Right lobe of liver (tissue), 6 donors: ENCODE results near the gene TMEM245. TPM values are rescaled to one million over a fixed set of nuclear protein-coding genes. Genes with fewer than 3 reads are reported as not detected.
A peak's percentile ranks its signal among the peaks of the same experiment; 100 is the strongest.

Experiments
- ATAC-seq, 4 donors: fragments of 200-7000 bp; cut with Tn5 transposase; one replicate each; pipeline ENCODE4 v1.9.1; 2020; ENCODE audit warnings: mild to moderate bottlenecking in 4 of 4, moderate library complexity in 4 of 4
- DNase-seq, 3 donors: peaks; one replicate each; pipeline ENCODE4 v3.0.0-alpha.2; 2020
- H3K27ac ChIP-seq, 3 donors: fragments of 200-600 bp; one replicate each; pipeline ENCODE4 v1.8.0; 2022
- H3K27me3 ChIP-seq, 2 donors: fragments of 200-600 bp; one replicate each; pipeline ENCODE4 v1.8.0; 2022
- H3K36me3 ChIP-seq, 4 donors: fragments of 200-600 bp; sonication (generic) in 1 of 4; one replicate each; pipeline versions ENCODE4 v1.5.1 to v1.8.0; 2017 to 2022; ENCODE audit warnings: control low read depth in 1 of 4
- H3K4me1 ChIP-seq, 4 donors: fragments of 200-600 bp; sonication (generic) in 1 of 4; one replicate each; pipeline versions ENCODE4 v1.5.1 to v1.8.0; 2017 to 2022; ENCODE audit warnings: control low read depth in 1 of 4
- H3K4me3 ChIP-seq, 3 donors: fragments of 200-600 bp; one replicate each; pipeline ENCODE4 v1.8.0; 2022
- H3K9me3 ChIP-seq, 4 donors: fragments of 200-600 bp; sonication (generic) in 1 of 4; one replicate each; pipeline versions ENCODE4 v1.5.1 to v1.8.0; 2017 to 2022; ENCODE audit warnings: control low read depth in 1 of 4
- CTCF ChIP-seq, 4 donors: fragments of 200-600 bp in 3 of 4; fragments of 450-650 bp in 1 of 4; IDR thresholded peaks; one replicate each; pipeline versions ENCODE4 v1.5.1 to v1.8.0; 2016 to 2022; ENCODE audit warnings: antibody characterized with exemption in 4 of 4, mild to moderate bottlenecking in 2 of 4
- POLR2A ChIP-seq: fragments of 450-650 bp; IDR thresholded peaks from one replicate; pipeline ENCODE4 v1.6.1; 2017; ENCODE audit warnings: antibody characterized with exemption, mild to moderate bottlenecking
- WGBS: methylation state at CpG from one replicate; pipeline ENCODE4 v1.1.6; 2018; ENCODE audit warnings: low coverage, low lambda C conversion rate; ENCODE audit not compliant: insufficient coverage; ENCODE audit errors: missing lambda C conversion rate; 5-methylcytosine and 5-hydroxymethylcytosine counted together
- intact Hi-C, 2 donors: fragments of 100-400 bp; cut with DNase I; formaldehyde crosslinking; loops; one replicate each; pipeline versions ENCODE4 v1.11.2 to v1.14.1; 2022
- total RNA-seq, 6 experiments: library from RNA; depleted of rRNA in 2 of 6; stranded (reverse); fragments of >200 nt in 2 of 6; fragmentation: NEBNext Ultra II Directional in 3 of 6; extraction: Animal tissue kit (Norgen Biotek cat#: 25700) in 3 of 6; gene quantifications; one replicate each; pipeline versions ENCODE4 v1.1.0 to v1.2.4, GENCODE V29; 2016 to 2023
- donor health status: DM: no; HTN: yes; CAD: no.
- donor health status: DM: no; HTN: no; CAD: no.
- donor health status: DM: no; HTN: no; CAD: no.
- donor health status: DM: no; HTN: yes; CAD: no.
- donor health status: DM: no; HTN: yes; CAD: no.

TMEM245 gene
- total RNA-seq, 6 experiments from 2014 or later, result 24.7 to 39.5 (median 36.8) TPM

GRCh38 chr9:108994695-108995094, 125.1 kb downstream of the TMEM245 start:
- Histone ChIP-seq H3K36me3 (no peaks in the 10 kb centered on the region), H3K4me1 (peaks cover 0 to 3% (median 0%) of the 10 kb centered on the region in 4 donors), H3K27me3 (no peaks in the 10 kb centered on the region), H3K27ac (peak overlapping the region in 1 of 3 donors; percentile 7), H3K9me3 (no peaks in the 10 kb centered on the region), H3K4me3 (no peak overlapping the region)
- peak; percentile 44 to 60 (median 48) for DNase-seq
- 19% methylated on average over 2 of the region's 2 CpGs for WGBS
- TF ChIP-seq CTCF (IDR thresholded peaks at IDR 0.05) (no peak), POLR2A (no peak)
- ATAC-seq, result peak; percentile 72 to 90 (median 84)
- intact Hi-C loops, result no loop called here

DNA sequence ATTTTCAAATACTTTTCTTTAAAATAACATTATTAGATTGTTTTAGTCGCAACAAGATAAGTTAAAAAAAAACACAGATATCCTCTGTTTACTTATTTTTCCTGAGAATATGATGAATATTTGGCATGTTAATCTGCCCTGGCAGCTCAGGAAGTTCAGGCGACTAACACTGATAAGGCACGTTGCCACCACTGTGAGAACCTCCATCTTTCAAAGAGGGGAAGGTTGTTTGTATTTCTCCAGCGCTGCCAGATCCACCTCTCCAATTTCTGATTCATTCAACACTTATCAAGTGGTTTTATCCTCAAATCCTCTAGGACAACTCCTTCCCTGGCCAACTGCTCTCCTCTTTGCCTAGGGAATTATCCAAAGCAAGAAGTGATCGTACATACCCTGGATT, 128.3 kb downstream of the TMEM245 start:
- peaks cover 0 to 3% (median 0%) of the 10 kb centered on the region in 4 donors for H3K4me1 ChIP-seq
- TF ChIP-seq CTCF (IDR thresholded peaks at IDR 0.05) (no peak), POLR2A (no peak)
- no peaks in the 10 kb centered on the region for H3K27me3 ChIP-seq
- no peaks in the 10 kb centered on the region for H3K36me3 ChIP-seq
- DNase-seq (no peak), ATAC-seq (peak in 3 of 4 donors; percentile 31 to 50 (median 43))
- peak overlapping the region in 1 of 3 donors; percentile 23 for H3K27ac ChIP-seq
- no peaks in the 10 kb centered on the region for H3K9me3 ChIP-seq
- 59% methylated on average over 5 of the region's 5 CpGs for WGBS
- intact Hi-C loops, result no loop called here
- no peak overlapping the region for H3K4me3 ChIP-seq

DNA sequence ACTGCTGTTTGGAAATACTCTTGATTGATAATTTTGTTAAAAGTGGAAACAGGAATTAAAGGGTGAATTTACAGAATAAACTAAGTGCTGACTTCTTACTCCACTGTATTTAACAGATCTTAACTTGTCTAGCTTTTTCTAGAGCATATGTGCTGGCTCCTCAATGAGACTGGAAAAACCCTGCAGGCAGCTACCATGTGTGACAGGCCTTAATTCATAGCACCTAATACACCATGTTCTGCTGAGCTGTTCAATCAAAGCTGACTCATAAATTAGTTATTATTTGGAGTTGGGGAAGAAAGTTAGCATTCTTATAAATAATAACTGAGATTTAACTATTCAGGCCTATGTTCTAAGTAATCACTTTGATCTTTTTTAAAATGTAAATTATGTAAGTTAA, 135.9 kb downstream of the TMEM245 start:
- ATAC-seq, result no peak
- Histone ChIP-seq H3K9me3 (no peaks in the 10 kb centered on the region), H3K36me3 (no peaks in the 10 kb centered on the region), H3K27ac (no peak overlapping the region), H3K4me3 (no peak overlapping the region), H3K27me3 (no peaks in the 10 kb centered on the region), H3K4me1 (no peaks in the 10 kb centered on the region)
- TF ChIP-seq POLR2A (no peak), CTCF (IDR thresholded peaks at IDR 0.05) (no peak)
- DNase-seq, result no peak
- intact Hi-C loops, result no loop called here

DNA sequence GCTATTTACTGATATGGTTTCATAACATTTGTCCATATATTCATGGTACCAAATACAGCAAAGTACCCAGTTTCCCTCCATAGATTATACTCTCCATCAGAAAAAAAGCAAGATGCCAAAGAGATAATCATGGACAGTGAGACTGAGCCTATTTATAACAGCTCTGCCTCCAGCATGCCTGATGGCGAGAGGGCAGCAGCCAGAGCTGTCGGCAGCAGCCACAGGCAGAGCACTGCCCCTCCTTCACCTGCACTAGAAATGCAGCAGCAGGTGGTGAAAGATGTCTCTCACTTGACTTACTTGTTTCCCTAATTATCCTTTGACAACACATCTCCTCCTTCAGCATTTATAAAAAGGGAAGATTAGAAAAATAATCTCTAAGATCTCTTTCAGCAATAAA, 138.9 kb downstream of the TMEM245 start:
- WGBS, result 100% methylated on average over 2 of the region's 2 CpGs
- Histone ChIP-seq H3K36me3 (no peaks in the 10 kb centered on the region), H3K27me3 (no peaks in the 10 kb centered on the region), H3K4me1 (no peaks in the 10 kb centered on the region), H3K27ac (no peak overlapping the region), H3K9me3 (no peaks in the 10 kb centered on the region), H3K4me3 (no peak overlapping the region)
- intact Hi-C loops, result no loop called here
- no peak for TF ChIP-seq POLR2A
- TF ChIP-seq CTCF (IDR thresholded peaks at IDR 0.05), result no peak
- no peak for DNase-seq
- no peak for ATAC-seq

DNA sequence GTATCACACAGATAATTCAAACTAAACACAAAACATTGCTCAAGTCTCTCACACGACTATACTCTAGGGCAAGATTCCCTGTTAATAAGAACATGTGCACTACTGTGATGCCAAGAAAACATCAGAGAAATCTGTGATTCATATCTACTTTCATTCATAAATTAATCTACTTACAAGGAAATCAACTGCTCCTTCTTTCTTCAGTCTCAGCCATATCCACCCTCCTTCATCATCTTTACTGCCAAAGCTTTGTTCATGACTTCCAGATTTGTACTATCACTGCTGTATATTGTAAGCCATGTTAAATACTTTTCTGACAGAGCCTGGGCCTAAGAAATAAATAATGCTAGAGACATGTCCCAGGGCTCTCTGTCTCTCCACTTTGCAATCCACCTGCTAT, 141.5 kb downstream of the TMEM245 start:
- intact Hi-C loops, result no loop called here
- no peak overlapping the region for H3K27ac ChIP-seq
- 16% methylated on average over 1 of the region's 1 CpG for WGBS
- TF ChIP-seq POLR2A, result no peak
- TF ChIP-seq CTCF (IDR thresholded peaks at IDR 0.05), result no peak
- H3K27me3 ChIP-seq, result no peaks in the 10 kb centered on the region
- no peak for DNase-seq
- H3K36me3 ChIP-seq, result no peaks in the 10 kb centered on the region
- no peak overlapping the region for H3K4me3 ChIP-seq
- no peaks in the 10 kb centered on the region for H3K4me1 ChIP-seq
- H3K9me3 ChIP-seq, result no peaks in the 10 kb centered on the region
- no peak for ATAC-seq
